ENCODE data around the gene AKT1.

Gene AKT1

DNA sequence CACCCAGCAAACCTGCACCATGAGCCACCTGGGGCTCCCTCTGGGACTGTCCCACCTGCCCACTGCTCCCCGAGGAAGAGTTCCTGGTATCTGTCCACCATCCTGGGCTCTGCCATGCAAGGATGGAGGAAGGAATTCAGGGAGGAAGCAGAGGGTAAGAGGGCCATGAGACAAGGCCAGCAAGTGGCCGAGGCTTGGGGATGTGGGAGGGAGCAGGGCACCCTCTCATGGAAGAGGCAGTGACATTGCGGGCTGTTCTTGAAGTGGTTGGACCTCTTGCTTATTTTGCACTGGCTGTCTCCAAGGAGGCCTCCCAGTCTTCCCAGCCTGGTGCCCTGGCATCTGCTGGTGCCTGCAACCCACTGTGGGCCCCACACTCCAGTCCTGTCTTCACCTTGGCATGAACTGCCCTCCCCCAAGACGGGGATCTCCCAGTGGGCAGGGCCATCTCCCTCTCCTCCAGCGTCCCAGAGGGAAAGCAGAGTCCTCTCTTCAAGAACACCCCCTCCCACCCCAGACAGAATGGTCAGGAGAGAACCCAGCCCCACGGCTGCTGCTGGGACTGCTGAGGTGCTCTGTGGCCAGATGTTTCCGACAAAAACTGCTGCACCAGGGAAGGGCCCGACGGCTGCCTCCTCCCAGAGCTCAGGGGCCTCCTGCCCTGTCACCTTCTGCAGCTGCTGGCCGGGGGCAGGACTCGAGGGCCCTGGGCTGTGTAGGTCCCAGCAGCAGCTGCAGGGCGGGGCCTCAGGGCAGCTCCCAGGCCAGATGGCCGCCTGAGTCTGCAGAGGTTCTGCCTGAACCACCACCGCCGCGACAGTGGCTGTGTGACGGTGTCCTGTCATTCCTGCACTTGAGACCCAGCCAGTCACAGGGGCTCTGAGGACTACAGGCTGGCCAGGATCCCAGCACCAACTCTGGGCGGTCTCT is 1.8 kb upstream of the AKT1 start:
- Mint-ChIP-seq H3K9me3 (no peaks in the 10 kb centered on the region), H3K36me3 (ENCODE audit: low read depth) (no peaks in the 10 kb centered on the region), H3K27ac (no peak overlapping the region), H3K4me3 (no peak overlapping the region), H3K27me3 (peaks cover 12% of the 10 kb centered on the region), H3K4me1 (ENCODE audit: low read depth) (peaks cover 41% of the 10 kb centered on the region)

DNA sequence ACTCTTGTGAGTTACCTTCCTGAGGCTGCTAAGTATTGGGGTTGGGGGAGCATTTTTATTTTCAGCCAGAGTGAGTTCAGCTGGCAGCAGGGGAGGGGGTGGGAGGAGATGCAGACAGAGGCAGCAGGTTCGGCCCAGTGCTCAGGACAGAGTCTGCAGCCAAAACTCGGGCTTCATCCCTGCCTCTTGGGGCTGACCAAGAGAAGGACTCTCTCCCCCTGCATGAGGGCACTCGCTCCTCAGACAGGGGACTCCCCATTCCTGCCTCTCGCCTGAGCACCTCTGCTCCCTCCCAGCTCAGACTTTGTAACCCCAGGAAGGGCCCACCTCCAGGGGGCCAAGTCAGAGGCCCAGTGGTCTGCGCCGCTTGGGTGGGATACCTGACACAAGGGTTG is 1.1 kb upstream of the AKT1 start:
- Mint-ChIP-seq H3K9me3 (no peaks in the 10 kb centered on the region), H3K27ac (no peak overlapping the region), H3K4me1 (ENCODE audit: low read depth) (peaks cover 35% of the 10 kb centered on the region), H3K4me3 (peak overlapping the region; percentile 72), H3K36me3 (ENCODE audit: low read depth) (peaks cover under 1% of the 10 kb centered on the region), H3K27me3 (peaks cover 12% of the 10 kb centered on the region)

DNA sequence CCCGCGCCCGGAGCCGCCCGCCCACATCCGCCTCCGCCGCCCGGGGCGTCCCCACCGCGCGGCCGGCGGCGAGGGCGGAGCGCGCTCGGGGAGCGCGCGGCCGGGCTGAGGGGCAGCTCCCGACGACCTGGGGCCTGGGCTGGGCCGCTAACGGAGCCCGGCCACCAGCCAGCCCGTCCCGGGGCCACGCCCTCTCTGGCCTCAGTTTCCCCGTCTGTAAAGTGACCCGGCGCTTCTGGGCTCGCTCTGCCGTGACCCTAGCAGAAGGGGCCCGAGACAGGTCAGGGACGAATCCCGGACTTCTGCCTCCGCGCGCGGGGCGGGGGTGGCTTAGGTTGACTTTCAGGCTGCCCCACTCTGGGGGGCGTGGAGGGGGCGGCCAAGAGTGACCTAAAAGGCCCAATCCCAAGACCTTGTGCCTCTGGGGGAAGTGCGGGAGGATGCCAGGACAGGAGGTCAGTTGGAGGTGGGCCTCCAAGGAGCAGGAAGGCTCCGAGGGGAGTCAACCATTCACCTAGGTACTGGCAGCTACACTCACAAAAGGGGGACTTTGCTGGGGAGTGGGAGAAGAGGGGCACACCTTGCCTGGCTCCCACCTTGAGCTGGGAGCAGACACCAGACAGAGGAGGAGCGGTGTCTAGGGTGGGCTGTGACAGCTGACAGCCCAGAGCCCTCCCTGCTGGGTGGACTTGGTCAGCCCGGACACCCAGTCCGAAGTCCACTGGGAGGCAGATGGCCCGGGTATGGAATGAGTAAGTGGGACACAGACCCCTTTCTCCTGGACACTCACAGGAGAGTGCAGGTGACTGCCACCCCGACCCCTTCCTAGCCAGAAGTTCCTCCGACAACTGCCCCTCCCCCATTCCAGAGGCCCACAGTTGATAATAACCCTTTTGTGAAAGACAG is 486 bp upstream of the AKT1 start:
- Mint-ChIP-seq H3K27ac (peak overlapping the region; percentile 76), H3K4me3 (peak overlapping the region; percentile 72), H3K9me3 (no peaks in the 10 kb centered on the region), H3K4me1 (ENCODE audit: low read depth) (peaks cover 33% of the 10 kb centered on the region), H3K36me3 (ENCODE audit: low read depth) (peaks cover 3% of the 10 kb centered on the region), H3K27me3 (peaks cover 12% of the 10 kb centered on the region)

DNA sequence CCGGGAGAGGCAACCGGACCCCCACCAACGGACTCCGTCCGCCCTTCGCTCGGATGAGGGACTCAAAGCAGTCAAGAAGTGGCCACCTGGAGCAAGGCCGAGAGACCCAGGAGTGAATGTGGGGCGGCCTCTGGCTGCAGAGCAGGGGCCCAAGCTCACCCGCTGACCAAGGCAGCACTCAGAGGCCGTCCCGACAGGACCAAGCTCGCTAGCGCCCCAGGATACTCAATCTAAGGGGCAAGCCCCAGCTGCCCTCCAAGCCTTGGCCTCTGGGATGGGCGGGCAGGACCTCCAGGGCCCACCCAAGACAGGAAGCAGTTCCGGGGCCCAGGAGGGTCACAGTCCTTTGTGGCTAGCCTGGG is 936 bp downstream of the AKT1 start:
- Mint-ChIP-seq H3K27ac (peak overlapping the region; percentile 72), H3K4me1 (ENCODE audit: low read depth) (peaks cover 33% of the 10 kb centered on the region), H3K9me3 (no peaks in the 10 kb centered on the region)

DNA sequence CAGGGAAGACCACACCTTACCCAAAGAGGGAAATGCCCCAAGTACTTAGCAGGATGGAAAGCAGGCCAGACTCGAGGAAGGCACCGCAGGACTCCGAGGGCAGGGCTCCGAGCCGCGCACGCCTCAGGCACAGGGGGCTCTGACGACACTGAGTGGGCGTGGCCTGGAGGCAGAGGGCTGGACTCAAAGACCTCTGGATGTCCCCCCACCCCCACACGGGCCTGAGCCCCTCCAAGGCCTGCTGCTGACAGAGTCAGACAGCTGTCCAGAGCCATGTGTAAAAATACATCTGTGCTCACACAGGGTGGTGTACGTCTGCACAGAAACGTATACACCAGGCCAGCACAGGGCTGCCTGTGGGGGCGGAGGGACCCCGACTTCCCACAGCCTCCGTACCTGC is 1.4 kb downstream of the AKT1 start:
- Mint-ChIP-seq H3K36me3 (ENCODE audit: low read depth) (peaks cover 3% of the 10 kb centered on the region), H3K27ac (peak overlapping the region; percentile 72), H3K9me3 (no peaks in the 10 kb centered on the region), H3K27me3 (peaks cover 5% of the 10 kb centered on the region), H3K4me1 (ENCODE audit: low read depth) (peaks cover 33% of the 10 kb centered on the region), H3K4me3 (peak overlapping the region; percentile 87)

More for the DNA sequence above, 936 bp downstream of the AKT1 start:
- Mint-ChIP-seq H3K36me3 (ENCODE audit: low read depth) (peaks cover 3% of the 10 kb centered on the region), H3K27me3 (peaks cover 9% of the 10 kb centered on the region), H3K4me3 (peak overlapping the region; percentile 87)

DNA sequence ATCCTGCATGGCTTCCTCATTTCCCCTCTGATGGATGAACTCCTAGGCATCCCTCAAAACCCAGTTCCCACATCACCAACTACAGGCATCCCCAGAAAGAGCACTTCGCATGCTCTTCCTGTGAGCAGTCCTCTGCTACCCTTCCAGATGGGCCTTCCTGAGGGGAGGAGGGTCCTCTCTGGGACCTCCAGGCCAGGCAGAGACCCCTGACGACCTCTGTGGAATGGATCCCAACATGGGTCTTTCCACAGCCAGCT is 1.9 kb downstream of the AKT1 start:
- Mint-ChIP-seq H3K9me3 (no peaks in the 10 kb centered on the region), H3K4me1 (ENCODE audit: low read depth) (peaks cover 33% of the 10 kb centered on the region), H3K36me3 (ENCODE audit: low read depth) (peaks cover 3% of the 10 kb centered on the region), H3K27ac (no peak overlapping the region), H3K4me3 (peak overlapping the region; percentile 87), H3K27me3 (peaks cover under 1% of the 10 kb centered on the region)

DNA sequence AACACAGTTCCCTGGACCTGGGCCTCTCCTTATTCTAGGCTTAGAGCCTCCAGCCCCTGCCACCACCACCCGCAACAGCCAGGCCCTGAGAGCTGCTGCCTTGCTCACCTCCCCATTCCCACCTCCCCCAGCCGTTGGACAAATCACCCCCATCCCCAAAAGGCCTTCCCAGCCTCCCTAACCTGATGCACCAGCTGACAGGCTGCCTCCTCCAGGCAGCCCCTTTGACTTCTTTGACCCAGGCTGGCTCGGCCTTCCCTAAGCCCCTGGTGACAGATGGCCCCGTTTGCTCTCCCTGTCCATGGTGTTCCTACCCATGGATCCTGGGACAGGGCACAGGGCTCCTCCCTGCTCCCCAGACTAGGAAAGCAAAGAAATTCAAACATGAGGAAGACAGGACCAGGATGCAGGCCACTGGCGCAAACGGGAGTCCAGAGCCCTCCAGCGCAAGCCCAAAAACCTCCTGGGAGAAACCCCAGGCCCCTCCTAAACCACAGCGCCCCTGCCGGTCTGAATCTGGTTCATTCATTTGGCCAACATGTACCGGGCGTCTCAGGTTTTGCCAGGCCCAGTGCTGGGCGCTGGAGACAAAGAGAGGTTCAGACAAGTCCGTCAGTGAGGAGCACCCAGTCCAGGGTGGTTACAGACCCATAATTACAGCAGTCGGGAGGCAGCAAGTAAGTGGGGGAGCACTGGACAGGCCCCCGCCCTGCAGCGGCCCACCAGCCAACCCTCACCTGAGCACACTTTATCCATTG is 2.4 kb downstream of the AKT1 start:
- Mint-ChIP-seq H3K27me3 (no peaks in the 10 kb centered on the region), H3K4me3 (peak overlapping the region; percentile 87), H3K4me1 (ENCODE audit: low read depth) (peaks cover 33% of the 10 kb centered on the region), H3K36me3 (ENCODE audit: low read depth) (peaks cover 3% of the 10 kb centered on the region), H3K9me3 (no peaks in the 10 kb centered on the region), H3K27ac (no peak overlapping the region)

DNA sequence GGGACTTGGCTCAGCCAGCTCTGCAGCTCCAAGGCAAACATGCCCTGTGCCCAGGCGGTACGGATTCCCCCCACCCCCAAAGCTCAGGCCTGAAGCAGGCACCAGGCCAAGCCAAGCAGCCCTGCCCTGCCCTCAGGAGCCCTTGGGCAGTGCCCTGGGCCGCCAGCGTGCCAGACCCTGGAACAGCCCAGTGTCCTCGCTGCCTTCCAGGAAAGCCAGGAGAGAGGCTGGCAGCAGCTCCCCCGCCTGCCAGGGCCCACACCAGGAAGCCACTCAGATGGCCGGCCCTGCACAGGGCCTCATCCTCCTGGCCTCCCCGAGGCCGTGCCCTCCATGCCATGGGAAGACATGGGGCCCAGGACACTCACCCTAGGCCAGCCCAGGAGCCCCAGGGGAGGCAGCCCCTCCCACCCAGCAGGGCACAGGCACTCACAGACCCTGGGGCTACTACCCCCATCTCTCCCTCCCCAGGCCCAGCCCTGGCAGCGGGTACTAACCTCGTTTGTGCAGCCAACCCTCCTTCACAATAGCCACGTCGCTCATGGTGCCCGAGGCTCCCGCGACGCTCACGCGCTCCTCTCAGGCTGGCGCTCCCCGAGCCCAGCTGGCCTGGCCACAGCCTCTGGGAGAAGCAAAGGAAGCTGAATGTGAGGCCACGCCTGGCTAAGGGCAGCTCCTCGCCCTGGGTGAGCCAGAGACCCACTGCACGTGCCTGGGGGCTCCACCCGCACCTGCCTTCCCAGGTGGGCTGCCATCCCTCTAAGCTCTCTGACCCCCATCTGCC is 3.3 kb downstream of the AKT1 start:
- Mint-ChIP-seq H3K27ac (no peak overlapping the region), H3K4me3 (no peak overlapping the region), H3K27me3 (no peaks in the 10 kb centered on the region), H3K9me3 (no peaks in the 10 kb centered on the region), H3K4me1 (ENCODE audit: low read depth) (peaks cover 31% of the 10 kb centered on the region), H3K36me3 (ENCODE audit: low read depth) (peaks cover 3% of the 10 kb centered on the region)

DNA sequence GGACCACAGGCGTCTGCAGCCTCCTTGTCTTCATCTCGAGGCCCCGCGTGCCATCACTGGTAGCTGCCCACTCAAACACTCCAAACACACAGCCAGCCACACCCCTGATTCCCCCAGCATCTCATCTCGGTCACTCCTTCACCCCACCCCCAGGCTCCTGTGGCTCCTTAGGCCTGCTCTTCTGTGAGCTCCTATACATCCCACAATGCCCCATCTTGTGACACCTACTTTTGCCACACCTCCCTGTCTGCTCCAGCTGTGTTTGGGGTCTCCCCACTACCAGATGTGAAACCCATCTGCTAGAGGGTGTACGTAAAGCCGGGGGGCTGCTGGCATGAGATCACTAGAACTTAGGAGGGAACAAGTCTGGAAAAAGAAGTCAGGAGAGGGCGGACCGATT is 4.1 kb downstream of the AKT1 start:
- peaks cover 3% of the 10 kb centered on the region for H3K36me3 Mint-ChIP-seq (ENCODE audit: low read depth)
- peaks cover 36% of the 10 kb centered on the region for H3K4me1 Mint-ChIP-seq (ENCODE audit: low read depth)
- no peak overlapping the region for H3K4me3 Mint-ChIP-seq
- H3K27ac Mint-ChIP-seq, result no peak overlapping the region
- no peaks in the 10 kb centered on the region for H3K9me3 Mint-ChIP-seq
- H3K27me3 Mint-ChIP-seq, result no peaks in the 10 kb centered on the region

DNA sequence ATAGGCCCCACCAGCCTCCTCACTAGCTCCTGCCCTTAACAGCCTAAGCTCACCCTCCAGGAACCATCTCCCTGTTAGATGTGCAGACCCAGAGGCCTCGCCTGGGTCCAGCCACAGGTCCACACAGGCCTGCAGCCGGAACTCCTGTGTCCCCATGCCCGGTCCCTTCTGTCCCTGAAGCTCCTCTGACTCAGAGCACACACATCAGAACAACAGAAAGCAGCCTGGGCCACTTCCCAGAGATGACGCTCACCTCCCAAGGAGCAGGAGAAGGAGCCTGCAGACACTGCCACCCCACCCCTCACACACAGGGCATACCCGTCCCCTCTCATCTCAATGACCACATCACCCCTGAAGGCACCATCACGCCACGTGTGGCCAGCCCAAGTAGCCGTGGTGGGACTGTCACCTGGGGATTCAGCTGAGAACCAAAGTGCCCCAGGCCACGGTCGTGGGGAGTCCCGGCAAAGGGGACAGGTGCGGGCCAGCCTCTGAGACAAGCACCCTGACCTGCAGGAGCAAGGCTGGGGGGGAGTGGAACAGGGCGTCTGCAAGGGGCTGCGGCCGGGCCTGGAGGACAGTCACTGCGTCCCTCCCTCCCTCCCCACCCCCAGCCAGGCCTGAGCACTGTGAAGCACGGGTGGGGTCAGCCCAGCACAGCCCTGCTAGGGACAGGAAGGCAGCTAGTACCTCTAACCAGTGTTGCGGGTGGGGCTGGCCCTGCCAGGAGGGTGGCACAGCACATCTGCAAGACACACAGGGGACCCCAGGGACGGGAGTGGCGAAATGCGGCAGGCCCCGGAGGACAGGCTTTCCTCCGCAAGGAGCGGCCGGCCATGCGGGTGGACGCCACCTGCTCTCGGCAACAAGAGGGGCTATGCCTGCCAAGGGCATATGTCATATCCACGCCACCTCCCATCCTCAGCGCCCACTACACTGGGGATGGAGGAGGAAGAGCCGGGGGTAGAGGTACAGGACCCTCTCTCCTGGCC is 5.5 kb downstream of the AKT1 start:
- Mint-ChIP-seq H3K4me3 (no peak overlapping the region), H3K9me3 (no peaks in the 10 kb centered on the region), H3K27ac (no peak overlapping the region), H3K4me1 (ENCODE audit: low read depth) (peaks cover 31% of the 10 kb centered on the region), H3K36me3 (ENCODE audit: low read depth) (peaks cover 3% of the 10 kb centered on the region), H3K27me3 (no peaks in the 10 kb centered on the region)

DNA sequence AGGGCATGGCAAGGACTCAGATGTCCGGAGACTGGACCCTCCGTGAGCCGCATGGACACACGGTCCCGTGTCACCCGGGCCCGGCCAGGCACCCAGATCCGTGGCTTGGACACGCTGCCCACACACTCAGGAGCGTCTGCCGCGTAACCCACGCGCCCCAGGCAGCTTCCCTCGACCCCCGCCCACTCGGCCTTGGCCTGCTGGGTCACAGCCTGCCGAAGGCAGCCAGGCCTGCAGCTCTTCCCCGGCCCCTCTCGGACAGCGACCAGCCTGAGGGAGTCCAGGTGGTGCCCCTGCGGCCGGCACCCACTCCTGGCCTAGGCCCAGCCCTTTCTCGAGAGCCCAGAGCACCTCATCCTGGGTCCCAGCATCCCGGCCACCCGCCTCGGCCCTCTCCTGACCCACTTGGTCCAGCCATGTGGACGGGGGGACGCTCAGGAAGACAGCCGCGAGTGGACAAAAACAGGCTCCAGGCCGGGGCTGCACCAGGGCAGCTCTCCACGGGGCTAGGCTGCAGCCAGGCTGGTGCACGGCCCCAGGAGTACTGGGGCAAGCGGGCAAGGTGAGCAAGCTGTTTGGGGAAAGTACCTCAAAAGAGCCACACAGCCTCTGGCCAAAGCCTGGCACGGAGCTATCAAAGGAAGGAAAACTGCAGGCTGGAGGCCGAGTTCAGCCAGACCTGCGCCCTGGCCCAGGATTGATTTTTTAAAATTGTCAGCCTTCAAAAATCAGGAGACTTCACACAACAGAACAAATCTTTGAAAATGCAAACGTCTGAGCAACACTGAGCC is 6.5 kb downstream of the AKT1 start:
- no peaks in the 10 kb centered on the region for H3K9me3 Mint-ChIP-seq
- H3K4me3 Mint-ChIP-seq, result no peak overlapping the region
- H3K27ac Mint-ChIP-seq, result no peak overlapping the region
- no peaks in the 10 kb centered on the region for H3K27me3 Mint-ChIP-seq
- peaks cover 26% of the 10 kb centered on the region for H3K4me1 Mint-ChIP-seq (ENCODE audit: low read depth)
- H3K36me3 Mint-ChIP-seq (ENCODE audit: low read depth), result peaks cover 3% of the 10 kb centered on the region

DNA sequence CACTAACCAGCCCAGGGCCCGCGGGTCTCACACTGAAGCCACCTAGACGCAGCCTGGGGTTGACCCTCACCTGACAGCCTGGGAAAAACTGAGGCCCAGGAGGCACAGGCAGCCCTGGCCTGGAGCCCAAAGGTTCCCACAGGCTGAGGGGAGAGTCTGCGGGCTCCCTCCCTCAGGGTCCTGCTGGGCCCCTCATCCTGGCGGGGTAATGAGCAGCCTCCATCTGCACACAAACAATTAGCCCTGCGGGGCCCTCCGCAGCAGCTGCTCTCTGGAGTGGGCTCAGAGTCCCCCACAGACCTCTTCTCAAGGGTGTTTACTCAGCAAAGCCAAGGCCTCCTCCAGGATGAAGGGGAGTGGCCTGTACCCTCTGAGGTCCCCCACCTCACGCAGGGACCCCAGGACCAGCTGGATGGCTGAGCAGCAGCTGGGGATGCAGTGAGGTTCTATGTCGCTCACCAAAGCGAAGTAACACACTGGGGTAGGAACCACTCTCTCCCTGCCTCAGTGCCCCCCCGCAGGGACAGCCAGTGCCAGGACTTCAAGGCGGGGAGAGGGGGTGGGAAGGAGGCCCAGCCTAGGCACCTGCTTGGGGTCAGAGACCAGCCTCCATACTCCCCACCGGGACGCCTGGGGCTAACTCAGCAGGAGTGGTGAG is 7.3 kb downstream of the AKT1 start:
- H3K4me1 Mint-ChIP-seq (ENCODE audit: low read depth), result peaks cover 18% of the 10 kb centered on the region
- no peak overlapping the region for H3K4me3 Mint-ChIP-seq
- peaks cover 3% of the 10 kb centered on the region for H3K36me3 Mint-ChIP-seq (ENCODE audit: low read depth)
- no peak overlapping the region for H3K27ac Mint-ChIP-seq
- H3K27me3 Mint-ChIP-seq, result no peaks in the 10 kb centered on the region
- H3K9me3 Mint-ChIP-seq, result no peaks in the 10 kb centered on the region
